Kidney epithelial cell (primary cell): ENCODE measurements around the gene TXNL4B. TPM values are rescaled to one million over a fixed set of nuclear protein-coding genes. Genes with fewer than 3 reads are reported as not detected.

ENCODE experiments used
- DNase-seq: peaks from one replicate; pipeline ENCODE4 v3.0.0-alpha.2; 2010; ENCODE audit warnings: low read depth
- H3K27me3 ChIP-seq: 2 replicates; pipeline ENCODE4 v1.6.0; 2011; ENCODE audit warnings: low read length; ENCODE audit not compliant: control insufficient read depth, insufficient read depth
- H3K36me3 ChIP-seq: 2 replicates; pipeline ENCODE4 v1.5.1; 2011; ENCODE audit warnings: low read length; ENCODE audit not compliant: control insufficient read depth, insufficient read depth
- H3K4me3 ChIP-seq: 2 replicates; pipeline ENCODE4 v1.5.1; 2011; ENCODE audit warnings: low read depth, mild to moderate bottlenecking, control low read depth, low read length
- total RNA-seq: library from RNA; depleted of rRNA; stranded (reverse); fragments of >200 nt; gene quantifications from 2 replicates; pipeline ENCODE4 v1.2.3, GENCODE V29; 2015
- TF ChIP-seq, protein P1 (sequence below): IDR thresholded peaks from 2 replicates; pipeline ENCODE4 v1.5.1; 2011; ENCODE audit warnings: mild to moderate bottlenecking, moderate library complexity, low read length, control low read depth, inconsistent platforms; ENCODE audit not compliant: insufficient read depth, poor library complexity, severe bottlenecking

TXNL4B gene
- total RNA-seq, 1 donor from 2014 or later = 11.7 TPM

- TF ChIP-seq, protein P1, sequence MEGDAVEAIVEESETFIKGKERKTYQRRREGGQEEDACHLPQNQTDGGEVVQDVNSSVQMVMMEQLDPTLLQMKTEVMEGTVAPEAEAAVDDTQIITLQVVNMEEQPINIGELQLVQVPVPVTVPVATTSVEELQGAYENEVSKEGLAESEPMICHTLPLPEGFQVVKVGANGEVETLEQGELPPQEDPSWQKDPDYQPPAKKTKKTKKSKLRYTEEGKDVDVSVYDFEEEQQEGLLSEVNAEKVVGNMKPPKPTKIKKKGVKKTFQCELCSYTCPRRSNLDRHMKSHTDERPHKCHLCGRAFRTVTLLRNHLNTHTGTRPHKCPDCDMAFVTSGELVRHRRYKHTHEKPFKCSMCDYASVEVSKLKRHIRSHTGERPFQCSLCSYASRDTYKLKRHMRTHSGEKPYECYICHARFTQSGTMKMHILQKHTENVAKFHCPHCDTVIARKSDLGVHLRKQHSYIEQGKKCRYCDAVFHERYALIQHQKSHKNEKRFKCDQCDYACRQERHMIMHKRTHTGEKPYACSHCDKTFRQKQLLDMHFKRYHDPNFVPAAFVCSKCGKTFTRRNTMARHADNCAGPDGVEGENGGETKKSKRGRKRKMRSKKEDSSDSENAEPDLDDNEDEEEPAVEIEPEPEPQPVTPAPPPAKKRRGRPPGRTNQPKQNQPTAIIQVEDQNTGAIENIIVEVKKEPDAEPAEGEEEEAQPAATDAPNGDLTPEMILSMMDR = no peak
- Histone ChIP-seq H3K4me3 (no peak overlapping the region), H3K27me3 (no peaks in the 10 kb centered on the region), H3K36me3 (no peaks in the 10 kb centered on the region)
- DNase-seq = no peak
Measured at GRCh38 chr16:72073560-72074230, 19.7 kb downstream of the TXNL4B start.

DNA sequence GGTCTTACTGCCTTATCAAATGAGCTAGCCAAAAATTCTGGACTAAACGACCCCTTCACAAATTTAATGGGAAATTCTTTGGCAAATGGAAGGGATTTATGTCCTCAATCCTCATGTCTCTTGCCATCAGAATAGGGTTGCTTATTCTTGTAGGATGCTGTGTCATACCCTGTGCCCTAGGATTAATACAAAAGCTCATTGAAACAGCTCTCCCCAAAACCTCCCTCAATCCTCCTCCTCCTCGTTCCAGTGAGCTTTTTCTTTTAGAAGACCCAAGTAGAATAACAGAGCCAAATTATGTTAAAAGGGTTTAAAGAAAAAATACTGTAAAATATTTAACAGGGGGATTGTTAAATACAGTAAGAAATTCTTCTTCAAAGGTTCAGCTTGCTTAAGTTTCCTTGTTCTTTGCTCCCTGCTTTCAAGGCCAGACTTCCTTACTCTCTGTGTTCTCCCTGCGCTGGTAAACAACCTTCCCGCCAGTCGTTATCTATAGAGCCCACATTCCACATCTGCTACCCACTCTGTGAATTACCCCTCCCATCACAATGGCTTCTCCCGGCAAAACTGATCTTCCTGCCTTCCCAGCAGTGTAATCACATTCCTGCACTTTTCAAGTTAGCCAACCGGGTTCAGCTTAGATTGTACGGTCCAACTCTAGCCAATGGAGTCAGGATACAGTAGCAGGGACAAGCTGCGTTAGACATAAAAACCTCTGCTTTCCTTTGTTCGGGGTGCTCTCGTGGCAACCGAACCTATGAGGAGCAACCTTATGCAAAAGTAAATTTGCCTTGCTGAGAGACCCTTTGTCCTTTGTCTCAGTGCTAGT is 20.7 kb downstream of the TXNL4B start:
- TF ChIP-seq, protein P1 = no peak
- H3K4me3 ChIP-seq = no peak overlapping the region
- H3K36me3 ChIP-seq = no peaks in the 10 kb centered on the region
- no peak for DNase-seq
- no peaks in the 10 kb centered on the region for H3K27me3 ChIP-seq

- TF ChIP-seq, protein P1 = no peak
- Histone ChIP-seq H3K4me3 (no peak overlapping the region), H3K27me3 (no peaks in the 10 kb centered on the region), H3K36me3 (no peaks in the 10 kb centered on the region)
- no peak for DNase-seq
Measured at GRCh38 chr16:72068930-72069329, 24.5 kb downstream of the TXNL4B start.

DNA sequence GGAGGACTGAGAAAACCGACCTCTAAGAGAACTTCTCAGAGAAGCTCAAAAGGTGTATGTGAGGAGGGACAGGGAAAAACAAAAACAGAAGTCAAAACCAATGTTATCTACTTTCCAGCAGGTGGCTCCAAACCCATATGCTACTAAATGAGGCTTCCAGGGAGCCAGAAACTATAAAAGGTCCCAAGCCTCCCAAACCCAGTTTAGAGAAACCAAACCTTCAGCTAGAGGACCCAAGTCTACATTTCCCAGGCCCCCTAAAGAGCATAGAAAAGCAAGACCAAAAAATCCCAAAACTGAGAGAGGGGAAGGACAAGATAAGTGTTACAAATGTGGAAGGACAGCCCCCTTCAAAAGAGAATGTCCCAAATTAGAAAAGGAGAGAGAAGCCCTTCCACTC is 26.7 kb downstream of the TXNL4B start:
- TF ChIP-seq, protein P1 = peak; percentile 68
- DNase-seq = no peak
- Histone ChIP-seq H3K36me3 (no peaks in the 10 kb centered on the region), H3K27me3 (no peaks in the 10 kb centered on the region), H3K4me3 (no peak overlapping the region)

DNA sequence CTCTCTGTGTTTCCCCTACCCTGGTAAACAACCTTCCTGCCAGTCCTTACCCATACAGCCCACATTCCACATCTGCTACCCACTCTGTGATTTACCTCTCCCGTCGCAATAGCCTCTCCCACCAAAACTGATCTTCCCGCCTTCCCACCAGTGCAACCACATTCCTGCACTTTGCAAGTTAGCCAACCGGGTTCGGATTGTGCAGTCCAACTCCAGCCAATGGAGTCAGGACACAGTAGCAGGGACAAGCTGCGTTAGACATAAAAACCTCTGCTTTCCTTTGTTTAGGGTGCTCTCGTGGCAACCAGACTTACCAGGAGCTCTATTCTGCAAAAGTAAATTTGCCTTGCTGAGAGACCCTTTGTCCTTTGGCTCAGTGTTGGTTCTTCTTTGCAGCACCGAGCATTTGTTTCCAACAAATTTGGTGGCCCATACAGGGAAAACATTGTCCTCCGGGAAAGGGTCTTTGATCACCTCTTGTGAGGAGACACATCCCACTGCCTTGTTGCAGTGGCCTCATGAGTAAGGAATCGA is 29.0 kb downstream of the TXNL4B start:
- Histone ChIP-seq H3K4me3 (no peak overlapping the region), H3K27me3 (no peaks in the 10 kb centered on the region), H3K36me3 (no peaks in the 10 kb centered on the region)
- TF ChIP-seq, protein P1 = no peak
- no peak for DNase-seq
